MG63 (cell line): ENCODE results near the gene REPIN1. TPM values are rescaled to one million over a fixed set of nuclear protein-coding genes. Genes with fewer than 3 reads are reported as not detected.

ENCODE experiments used
- DNase-seq: peaks from one replicate; pipeline ENCODE4 v3.0.0-alpha.2; 2020
- H3K27me3 ChIP-seq: fragments of 250-450 bp; sonication (Bioruptor Pico); 2 replicates; pipeline ENCODE4 v1.5.1; 2020; ENCODE audit warnings: mild to moderate bottlenecking, moderate library complexity
- H3K36me3 ChIP-seq: fragments of 250-450 bp; sonication (Bioruptor Pico); 2 replicates; pipeline ENCODE4 v1.5.1; 2020; ENCODE audit warnings: mild to moderate bottlenecking, moderate library complexity
- H3K4me3 ChIP-seq: fragments of 250-450 bp; sonication (Bioruptor Pico); 2 replicates; pipeline ENCODE4 v1.5.1; 2020; ENCODE audit warnings: mild to moderate bottlenecking, moderate library complexity
- H3K9me3 ChIP-seq: fragments of 250-450 bp; sonication (Bioruptor Pico); 2 replicates; pipeline ENCODE4 v1.5.1; 2020; ENCODE audit warnings: mild to moderate bottlenecking, moderate library complexity
- total RNA-seq: library from RNA; depleted of rRNA; stranded (reverse); fragments of >200 nt; shearing (Covaris generic); gene quantifications from 2 replicates; pipeline ENCODE4 v1.2.3, GENCODE V29; 2014; ENCODE audit warnings: low replicate concordance

REPIN1 gene
- total RNA-seq, 1 experiment from 2014 or later = 43.6 TPM

- H3K9me3 ChIP-seq = no peaks in the 10 kb centered on the region
- no peak overlapping the region for H3K4me3 ChIP-seq
- no peaks in the 10 kb centered on the region for H3K27me3 ChIP-seq
- no peaks in the 10 kb centered on the region for H3K36me3 ChIP-seq
- DNase-seq = no peak
Observed at GRCh38 chr7:150351587-150352194, 16.9 kb upstream of the REPIN1 start.

DNA sequence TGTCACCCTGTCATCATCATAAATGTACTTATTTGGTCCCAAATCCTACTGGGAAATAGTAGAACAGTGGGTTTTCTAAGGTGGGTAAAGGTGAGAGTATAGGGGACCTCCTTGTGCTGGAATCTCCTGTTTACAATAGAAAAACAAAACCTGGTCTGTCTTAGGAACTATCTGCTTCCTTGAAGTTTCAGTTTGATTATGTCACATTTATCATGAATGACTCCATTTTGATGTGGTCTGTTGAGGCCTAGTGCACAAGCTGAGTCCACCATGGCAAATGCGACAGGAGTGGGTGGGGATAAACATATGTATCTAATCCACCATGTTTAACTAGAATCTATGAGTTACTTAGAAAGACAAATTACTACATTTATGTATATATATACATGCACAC is 13.0 kb upstream of the REPIN1 start:
- no peaks in the 10 kb centered on the region for H3K27me3 ChIP-seq
- no peaks in the 10 kb centered on the region for H3K36me3 ChIP-seq
- H3K4me3 ChIP-seq = no peak overlapping the region
- DNase-seq = no peak
- no peaks in the 10 kb centered on the region for H3K9me3 ChIP-seq

GRCh38 chr7:150356265-150356897 is 12.2 kb upstream of the REPIN1 start:
- Histone ChIP-seq H3K27me3 (no peaks in the 10 kb centered on the region), H3K36me3 (no peaks in the 10 kb centered on the region), H3K4me3 (no peak overlapping the region), H3K9me3 (no peaks in the 10 kb centered on the region)
- DNase-seq = no peak

- Histone ChIP-seq H3K9me3 (no peaks in the 10 kb centered on the region), H3K4me3 (no peak overlapping the region), H3K36me3 (no peaks in the 10 kb centered on the region), H3K27me3 (no peaks in the 10 kb centered on the region)
- DNase-seq = no peak
Observed at GRCh38 chr7:150357270-150357669, 11.4 kb upstream of the REPIN1 start.

DNA sequence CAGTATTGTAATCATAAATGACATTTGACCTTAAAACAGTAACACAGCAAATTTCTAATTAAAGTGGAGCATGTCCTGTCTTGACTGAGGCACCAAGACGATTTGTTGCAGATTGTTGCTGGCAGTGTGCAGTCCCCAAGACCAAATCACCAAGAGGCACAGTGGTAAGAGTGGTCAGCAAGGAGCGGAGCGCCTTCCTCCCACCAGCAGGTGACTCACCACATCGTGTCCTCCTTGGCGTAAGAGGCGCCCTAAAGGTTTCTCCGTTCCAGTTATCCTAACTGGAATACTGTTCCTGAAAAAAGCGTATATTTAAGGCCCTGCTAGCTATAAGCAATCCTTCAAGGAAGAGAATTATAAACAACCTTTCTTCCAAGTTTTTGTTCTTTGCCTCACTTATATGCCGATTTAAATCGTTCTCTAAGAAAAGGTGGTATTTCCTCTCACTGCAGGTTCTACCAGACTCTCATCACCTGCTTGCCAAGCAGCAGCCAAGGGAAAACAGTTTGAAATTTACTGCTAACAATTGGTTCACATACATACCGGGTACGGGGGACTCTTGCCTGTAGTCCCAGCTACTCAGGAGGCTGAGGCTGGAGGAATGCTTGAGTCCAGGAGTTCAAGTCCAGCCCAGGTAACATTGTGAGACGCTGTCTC is 10.7 kb upstream of the REPIN1 start:
- H3K27me3 ChIP-seq = no peaks in the 10 kb centered on the region
- no peaks in the 10 kb centered on the region for H3K36me3 ChIP-seq
- H3K9me3 ChIP-seq = no peaks in the 10 kb centered on the region
- DNase-seq = no peak
- H3K4me3 ChIP-seq = no peak overlapping the region

DNA sequence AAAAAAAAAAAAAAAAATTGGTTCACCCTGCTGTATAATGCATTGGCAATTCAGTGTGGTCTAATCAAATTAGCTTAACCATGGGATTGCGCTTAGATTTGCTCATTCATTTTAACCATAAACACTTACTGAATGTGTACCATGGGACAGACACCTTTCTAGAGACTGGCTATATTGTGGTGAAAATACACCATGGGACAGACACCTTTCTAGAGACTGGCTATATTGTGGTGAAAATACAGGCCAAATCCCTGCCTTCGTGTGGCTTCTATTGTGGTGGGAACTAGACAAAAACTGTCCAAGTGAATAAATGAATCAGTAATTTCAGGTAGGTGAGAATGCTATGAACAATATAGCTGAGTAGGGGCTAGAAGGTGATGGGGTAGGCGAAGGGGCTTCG is 10.2 kb upstream of the REPIN1 start:
- no peak overlapping the region for H3K4me3 ChIP-seq
- H3K27me3 ChIP-seq = no peaks in the 10 kb centered on the region
- no peak for DNase-seq
- no peaks in the 10 kb centered on the region for H3K9me3 ChIP-seq
- H3K36me3 ChIP-seq = no peaks in the 10 kb centered on the region

DNA sequence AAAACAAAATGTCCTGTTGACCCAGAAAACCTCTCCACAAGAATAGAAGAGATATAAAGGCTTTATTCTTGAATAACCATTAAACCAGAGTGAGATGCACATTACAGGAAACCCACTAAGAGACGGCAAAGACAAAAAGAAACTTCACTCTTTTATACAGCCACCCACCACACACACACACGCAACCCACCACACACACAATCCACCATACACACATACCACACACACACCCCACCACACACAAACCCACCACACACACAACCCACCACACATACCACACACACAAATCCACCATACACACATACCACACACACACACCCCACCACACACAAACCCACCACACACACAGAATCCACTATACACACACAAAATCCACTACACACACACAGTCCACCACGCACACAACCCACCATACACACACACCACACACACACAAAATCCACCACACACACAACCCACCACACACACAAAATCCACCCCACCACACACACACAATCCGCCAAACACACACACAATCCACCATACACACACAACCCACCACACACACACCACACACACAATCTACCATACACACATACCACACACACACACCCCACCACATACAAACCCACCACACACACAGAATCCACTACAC is 9.5 kb upstream of the REPIN1 start:
- Histone ChIP-seq H3K9me3 (no peaks in the 10 kb centered on the region), H3K36me3 (no peaks in the 10 kb centered on the region), H3K4me3 (no peak overlapping the region), H3K27me3 (no peaks in the 10 kb centered on the region)
- no peak for DNase-seq

DNA sequence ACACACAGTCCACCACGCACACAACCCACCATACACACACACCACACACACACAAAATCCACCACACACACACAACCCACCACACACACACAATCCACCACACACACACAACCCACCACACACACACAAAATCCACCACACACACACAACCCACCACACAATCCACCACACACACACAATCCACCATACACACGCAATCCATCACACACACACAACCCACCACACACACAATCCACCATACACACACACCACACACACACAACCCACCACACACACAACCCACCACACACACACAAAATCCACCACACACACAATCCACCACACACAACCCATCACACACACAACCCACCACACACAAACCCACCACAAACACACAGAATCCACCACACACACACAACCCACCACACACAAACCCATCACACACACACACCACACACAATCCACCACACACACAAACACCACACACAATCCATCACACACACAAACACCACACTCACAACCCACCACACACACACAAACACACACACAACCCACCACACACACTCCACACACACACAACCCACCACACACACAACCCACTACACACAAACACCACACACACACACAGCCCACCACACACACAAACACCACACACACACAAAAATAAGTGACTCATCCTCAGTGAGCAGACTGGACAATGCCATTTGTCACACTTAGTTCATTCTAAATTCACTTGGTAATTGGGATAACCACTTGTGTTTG is 8.8 kb upstream of the REPIN1 start:
- H3K36me3 ChIP-seq = no peaks in the 10 kb centered on the region
- no peak for DNase-seq
- H3K9me3 ChIP-seq = no peaks in the 10 kb centered on the region
- H3K4me3 ChIP-seq = no peak overlapping the region
- H3K27me3 ChIP-seq = no peaks in the 10 kb centered on the region

DNA sequence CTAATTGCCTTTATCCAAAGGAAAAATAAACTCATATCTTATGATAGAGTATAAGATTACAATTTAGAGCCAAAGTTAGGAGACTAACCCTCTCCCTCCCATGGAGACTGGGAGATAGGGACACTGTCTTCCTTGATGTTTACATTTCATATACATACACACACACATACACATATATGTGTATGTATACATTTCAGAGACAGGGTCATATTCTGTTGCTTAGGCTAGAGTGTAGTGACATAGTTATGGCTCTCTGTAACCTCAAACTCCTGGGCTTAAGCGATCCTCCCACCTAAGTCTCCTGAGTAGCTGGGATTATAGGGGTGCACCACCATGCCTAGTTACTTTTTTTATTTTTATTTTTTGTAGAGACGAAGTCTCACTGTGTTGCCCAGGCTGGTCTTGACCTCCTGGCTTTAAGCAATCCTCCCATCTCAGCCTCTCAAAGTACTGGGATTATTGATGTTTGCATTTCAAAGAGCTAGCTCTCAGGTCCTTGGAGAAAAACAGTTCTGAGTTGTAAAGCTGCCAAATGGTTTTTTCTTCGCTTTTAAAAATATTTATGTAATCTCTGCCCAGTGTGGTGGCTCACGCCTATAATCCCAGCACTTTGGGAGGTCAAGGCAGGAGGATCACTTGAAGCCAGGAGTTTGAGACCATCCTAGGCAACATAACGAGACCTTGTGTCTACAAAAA is 8.1 kb upstream of the REPIN1 start:
- H3K36me3 ChIP-seq = no peaks in the 10 kb centered on the region
- H3K9me3 ChIP-seq = no peaks in the 10 kb centered on the region

GRCh38 chr7:150361402-150361801 is 7.2 kb upstream of the REPIN1 start:
- no peak for DNase-seq
- Histone ChIP-seq H3K36me3 (no peaks in the 10 kb centered on the region), H3K9me3 (no peaks in the 10 kb centered on the region), H3K27me3 (no peaks in the 10 kb centered on the region), H3K4me3 (no peak overlapping the region)

More for the DNA sequence above, 8.1 kb upstream of the REPIN1 start:
- H3K4me3 ChIP-seq = no peak overlapping the region
- no peaks in the 10 kb centered on the region for H3K27me3 ChIP-seq
- no peak for DNase-seq

- H3K4me3 ChIP-seq = no peak overlapping the region
- no peaks in the 10 kb centered on the region for H3K9me3 ChIP-seq
- DNase-seq = no peak
- no peaks in the 10 kb centered on the region for H3K27me3 ChIP-seq
- no peaks in the 10 kb centered on the region for H3K36me3 ChIP-seq
Observed at GRCh38 chr7:150361807-150362621, 6.6 kb upstream of the REPIN1 start.

DNA sequence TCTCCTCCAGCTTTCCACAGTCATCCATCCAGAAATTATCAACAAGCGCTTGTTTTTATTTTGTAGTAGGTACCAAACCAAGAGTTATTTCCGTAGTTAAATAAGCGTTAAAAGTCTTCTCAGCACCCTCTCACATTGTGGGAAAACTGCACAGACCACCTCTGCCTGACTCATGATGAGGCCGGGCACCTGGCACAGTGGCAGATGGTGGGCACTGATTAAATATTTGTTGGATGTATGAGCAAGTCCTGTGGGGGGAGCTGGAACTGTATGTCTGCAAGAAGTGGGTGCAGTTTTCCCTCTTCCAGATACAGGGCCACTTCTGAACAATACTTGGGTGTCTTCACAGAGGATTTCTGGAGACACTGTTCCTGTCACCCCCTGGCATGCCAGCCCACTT is 5.3 kb upstream of the REPIN1 start:
- H3K27me3 ChIP-seq = no peaks in the 10 kb centered on the region
- H3K4me3 ChIP-seq = no peak overlapping the region
- H3K36me3 ChIP-seq = no peaks in the 10 kb centered on the region
- no peak for DNase-seq
- H3K9me3 ChIP-seq = no peaks in the 10 kb centered on the region

GRCh38 chr7:150363872-150364271 is 4.8 kb upstream of the REPIN1 start:
- DNase-seq = no peak
- H3K9me3 ChIP-seq = no peaks in the 10 kb centered on the region
- H3K4me3 ChIP-seq = no peak overlapping the region
- H3K36me3 ChIP-seq = no peaks in the 10 kb centered on the region
- H3K27me3 ChIP-seq = no peaks in the 10 kb centered on the region

DNA sequence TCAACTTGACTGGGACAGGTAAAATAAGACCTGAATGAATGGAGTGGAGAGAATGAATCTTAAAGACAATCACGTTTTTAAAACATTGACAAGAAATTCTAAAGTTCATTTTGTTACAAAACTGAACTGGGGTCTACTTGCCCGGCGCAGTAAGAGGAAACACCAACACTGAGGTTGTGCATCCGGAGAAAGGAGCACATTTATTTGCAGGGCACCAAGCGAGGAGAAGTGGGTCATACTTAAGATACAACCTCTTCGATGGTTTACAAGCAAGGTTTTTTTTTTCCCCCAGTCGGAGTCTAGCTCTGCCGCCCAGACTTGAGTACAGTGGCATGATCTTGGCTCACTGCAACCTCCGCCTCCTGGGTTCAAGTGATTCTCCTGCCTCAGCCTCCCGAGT is 3.4 kb upstream of the REPIN1 start:
- DNase-seq = no peak
- Histone ChIP-seq H3K27me3 (no peaks in the 10 kb centered on the region), H3K9me3 (no peaks in the 10 kb centered on the region)

GRCh38 chr7:150365673-150366398 is 2.8 kb upstream of the REPIN1 start:
- no peaks in the 10 kb centered on the region for H3K9me3 ChIP-seq
- H3K36me3 ChIP-seq = no peaks in the 10 kb centered on the region; the same call in 1 of the 2 replicates
- no peak for DNase-seq
- no peaks in the 10 kb centered on the region for H3K27me3 ChIP-seq
- no peak overlapping the region for H3K4me3 ChIP-seq

More for the DNA sequence above, 3.4 kb upstream of the REPIN1 start:
- Histone ChIP-seq H3K4me3 (no peak overlapping the region), H3K36me3 (no peaks in the 10 kb centered on the region)
